WERI-Rb-1 (cell line): ENCODE results near the gene ARRDC3.

Experiments used
- DNase-seq: peaks from one replicate; pipeline ENCODE4 v3.0.0-alpha.2; 2020
- H3K27ac ChIP-seq: fragments of 250-450 bp; sonication (Bioruptor Pico); 2 replicates; pipeline ENCODE4 v1.5.1; 2020; ENCODE audit warnings: mild to moderate bottlenecking, moderate library complexity
- H3K27me3 ChIP-seq: fragments of 250-450 bp; sonication (Bioruptor Pico); 2 replicates; pipeline ENCODE4 v1.5.1; 2021; ENCODE audit warnings: mild to moderate bottlenecking, low read depth, moderate library complexity; ENCODE audit not compliant: insufficient read depth, severe bottlenecking
- H3K36me3 ChIP-seq: fragments of 250-450 bp; sonication (Bioruptor Pico); 2 replicates; pipeline ENCODE4 v1.5.1; 2020; ENCODE audit warnings: mild to moderate bottlenecking, moderate library complexity
- H3K4me3 ChIP-seq: 2 replicates; pipeline ENCODE4 v1.5.1; 2011; ENCODE audit warnings: low read depth, mild to moderate bottlenecking, control low read depth, low read length
- H3K9me3 ChIP-seq: fragments of 250-450 bp; sonication (Bioruptor Pico); 2 replicates; pipeline ENCODE4 v1.5.1; 2021; ENCODE audit warnings: mild to moderate bottlenecking, moderate library complexity; ENCODE audit not compliant: severe bottlenecking
- CTCF ChIP-seq: IDR thresholded peaks from 2 replicates; pipeline ENCODE4 v1.5.1; 2011; ENCODE audit warnings: low read depth, mild to moderate bottlenecking, control low read depth, inconsistent platforms, low read length

Gene ARRDC3

GRCh38 chr5:91319667-91320066, 63.5 kb downstream of the ARRDC3 start:
- Histone ChIP-seq H3K9me3 (no peaks in the 10 kb centered on the region), H3K36me3 (no peaks in the 10 kb centered on the region), H3K27me3 (no peaks in the 10 kb centered on the region), H3K4me3 (no peak overlapping the region), H3K27ac (no peak overlapping the region)
- no peak for TF ChIP-seq CTCF
- DNase-seq = no peak

GRCh38 chr5:91318724-91319123, 64.4 kb downstream of the ARRDC3 start:
- H3K4me3 ChIP-seq = no peak overlapping the region
- H3K27me3 ChIP-seq = no peaks in the 10 kb centered on the region
- H3K9me3 ChIP-seq = no peaks in the 10 kb centered on the region
- no peak overlapping the region for H3K27ac ChIP-seq
- TF ChIP-seq CTCF = no peak
- no peak for DNase-seq
- no peaks in the 10 kb centered on the region for H3K36me3 ChIP-seq
